Hindlimb muscle (tissue), 1 donor: ENCODE results near the gene RAF1. TPM values are rescaled to one million over a fixed set of nuclear protein-coding genes. Genes with fewer than 3 reads are reported as not detected.

Source experiments
- DNase-seq: peaks from one replicate; pipeline ENCODE4 v3.0.0-alpha.2; 2013
- polyA plus RNA-seq: library from polyadenylated mRNA; unstranded; fragments of 120-200 nt; gene quantifications from one replicate; pipeline ENCODE4 v1.2.1, GENCODE V29; 2013; ENCODE audit not compliant: insufficient read length

Gene RAF1
- polyA plus RNA-seq, 1 donor: 109 TPM

DNA sequence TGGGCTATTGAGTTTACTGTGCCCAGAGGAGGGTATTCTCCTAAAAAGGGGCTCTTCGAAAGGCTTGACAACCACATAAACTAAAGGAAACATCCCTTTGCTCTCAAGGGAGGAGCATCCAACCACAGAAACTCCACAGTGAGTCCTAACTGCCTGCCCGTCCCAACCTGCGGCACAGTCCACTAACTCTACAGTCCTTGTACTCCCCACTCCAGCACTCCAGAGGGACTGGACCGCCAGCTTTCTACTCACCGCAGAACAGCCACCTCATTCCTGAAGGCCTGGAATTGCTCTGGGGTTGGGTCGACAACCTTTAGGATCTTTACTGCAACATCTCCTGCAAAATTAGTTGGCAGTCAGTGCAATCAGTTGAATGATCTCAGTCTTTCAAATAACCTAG lies 72.5 kb downstream of the RAF1 start:
- no peak for DNase-seq

DNA sequence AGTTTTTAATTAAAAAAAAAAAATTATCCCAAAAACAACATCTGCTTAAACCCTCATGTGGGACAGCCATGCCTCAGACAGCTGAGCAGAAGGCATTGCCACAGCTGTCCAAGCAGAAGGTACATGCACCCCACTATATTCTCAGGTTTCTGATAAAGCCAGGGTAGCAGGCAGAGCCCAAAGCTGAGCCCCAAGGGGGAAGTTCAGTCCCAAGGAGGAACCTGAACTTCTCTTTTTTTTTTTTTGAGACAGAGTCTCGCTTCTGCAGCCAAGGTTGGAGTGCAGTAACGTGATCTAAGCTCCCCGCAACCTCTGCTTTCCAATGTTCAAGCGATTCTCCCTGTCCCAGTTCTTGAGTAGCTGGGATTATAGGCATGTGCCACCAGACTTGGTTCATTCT lies 73.8 kb downstream of the RAF1 start:
- no peak for DNase-seq

DNA sequence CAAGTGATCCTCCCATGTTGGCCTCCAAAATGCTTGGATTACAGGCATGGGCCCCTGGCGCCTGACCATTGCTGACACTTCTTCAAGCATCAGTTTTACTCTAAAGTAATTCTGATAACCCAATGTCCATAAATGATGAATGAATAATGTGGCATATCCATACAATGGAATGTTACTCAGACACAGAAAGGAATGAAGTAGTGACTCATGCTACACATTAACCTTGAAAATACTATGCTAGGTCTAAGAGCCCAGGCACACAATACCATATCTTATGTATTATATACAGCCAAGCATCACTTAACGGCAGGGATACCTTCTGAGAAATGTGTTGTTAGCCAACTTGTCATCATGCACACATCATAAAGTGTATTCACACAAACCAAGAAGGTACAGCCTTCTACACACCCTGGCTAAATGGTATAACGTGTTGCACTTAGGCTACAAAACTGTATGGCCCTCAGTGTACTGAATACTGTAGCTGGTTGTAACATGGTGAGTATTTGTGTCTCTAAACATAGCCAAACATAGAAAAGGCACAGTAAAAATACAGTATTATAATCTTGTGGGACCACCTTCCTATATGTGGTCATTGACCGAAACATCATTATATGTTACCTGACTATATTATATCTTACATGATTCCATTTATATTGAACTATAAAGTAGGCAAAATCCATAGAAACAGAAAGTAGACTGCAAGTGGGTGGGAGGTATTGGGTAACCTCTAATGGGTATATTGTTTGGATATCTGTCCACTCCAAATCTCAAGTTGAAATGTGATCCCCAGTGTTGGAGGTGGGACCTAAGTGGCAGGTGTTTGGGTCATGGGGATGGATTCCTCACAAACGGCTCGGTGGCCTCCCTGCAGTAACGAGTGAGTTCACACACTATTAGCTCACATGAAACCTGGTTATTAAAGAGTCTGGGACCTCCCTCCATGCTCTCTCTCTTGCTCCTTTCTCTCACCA lies 75.6 kb downstream of the RAF1 start:
- no peak for DNase-seq

DNA sequence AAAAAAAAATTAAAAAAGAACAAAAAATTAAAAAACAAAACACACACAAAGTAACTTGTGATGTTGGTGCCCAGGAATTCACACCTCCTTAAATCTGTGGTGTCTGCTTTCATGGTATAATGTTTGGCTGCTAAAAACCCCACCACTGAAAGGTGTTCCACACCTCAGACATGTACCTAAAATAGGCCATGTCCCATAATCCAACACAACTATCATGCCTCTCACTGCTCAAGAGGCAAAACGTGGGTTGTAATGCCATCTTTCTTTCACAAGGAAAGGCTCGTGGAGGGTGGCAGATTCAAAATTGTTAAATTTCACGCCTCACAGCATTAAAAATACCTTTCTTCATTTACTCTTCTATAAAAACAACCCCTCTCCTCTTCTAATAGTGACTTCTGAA lies 77.5 kb downstream of the RAF1 start:
- DNase-seq: no peak

DNA sequence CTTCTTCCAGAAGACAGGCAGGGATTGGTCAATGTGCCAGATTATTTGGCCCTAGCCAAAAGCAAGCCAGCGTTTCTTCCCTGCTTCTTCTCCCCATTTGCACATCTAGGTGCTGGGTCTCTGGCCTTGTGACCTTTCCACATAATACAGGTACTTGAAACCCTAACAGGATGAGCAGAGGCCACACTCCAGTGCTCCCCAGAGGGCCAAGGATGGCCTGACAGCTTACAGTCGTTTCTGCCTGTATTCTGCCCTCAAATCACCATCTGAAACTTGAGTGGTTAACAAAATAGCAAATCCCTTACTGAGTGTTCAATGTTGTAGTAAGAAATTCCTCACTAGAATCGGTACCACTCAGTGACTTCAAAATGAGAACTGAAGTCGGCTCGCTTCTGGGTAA lies 77.9 kb downstream of the RAF1 start:
- DNase-seq: no peak

DNA sequence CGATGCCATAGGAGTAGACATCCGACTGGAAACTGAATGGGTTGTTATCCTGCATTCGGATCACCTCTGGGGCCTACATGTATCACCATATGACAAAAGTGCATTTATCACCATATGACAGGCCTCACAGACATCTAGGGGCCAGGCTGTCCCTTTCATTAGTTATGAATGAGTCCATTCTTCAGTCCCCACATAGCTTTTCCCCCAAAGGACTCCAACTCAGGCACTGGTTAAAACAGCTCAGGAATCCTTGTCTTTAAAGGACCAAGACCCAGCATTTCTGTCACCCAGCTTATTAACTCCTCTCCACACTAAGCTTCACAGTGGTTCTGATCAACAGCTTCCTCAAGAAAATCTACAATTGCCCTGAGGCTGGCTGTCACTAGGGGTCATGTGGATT lies 78.7 kb downstream of the RAF1 start:
- DNase-seq: no peak

DNA sequence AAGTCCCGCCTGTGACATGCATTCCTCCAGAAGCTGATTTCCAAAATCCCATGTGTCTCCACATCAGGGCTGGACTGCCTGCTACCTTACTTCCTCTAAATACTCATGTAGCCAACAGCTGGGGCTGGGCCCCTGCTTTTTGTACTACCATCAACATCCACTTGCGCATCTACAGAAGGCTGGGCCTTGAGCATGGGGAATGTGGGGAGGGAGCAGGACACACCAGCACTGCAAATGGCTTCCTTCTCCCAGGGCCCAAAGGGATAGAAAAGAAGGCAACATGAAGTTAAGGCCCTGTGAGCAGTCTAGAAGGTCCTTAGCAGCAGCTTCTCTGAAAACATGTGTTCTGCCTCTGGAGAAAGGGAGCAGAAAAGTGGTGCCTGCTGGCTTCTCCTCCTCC lies 79.8 kb downstream of the RAF1 start:
- DNase-seq: no peak

DNA sequence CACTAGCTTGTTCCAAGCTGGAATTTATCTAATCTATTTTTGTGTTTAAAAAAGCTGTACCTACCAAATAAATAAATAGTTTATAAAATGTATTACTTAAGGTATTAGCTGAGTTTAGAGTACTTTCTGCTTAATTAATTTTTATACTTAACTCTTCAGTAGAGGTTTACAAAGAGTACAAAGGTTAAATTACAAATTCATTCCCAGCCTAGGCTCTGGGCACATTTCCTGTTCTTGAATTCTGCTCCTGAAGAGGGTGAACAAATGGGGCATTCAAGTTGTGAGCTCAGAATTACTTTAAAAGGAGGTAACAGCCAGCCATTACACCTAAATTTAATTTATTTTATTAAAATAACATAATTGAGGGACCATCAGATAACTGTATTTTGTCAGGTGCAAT lies 80.6 kb downstream of the RAF1 start:
- DNase-seq: no peak

DNA sequence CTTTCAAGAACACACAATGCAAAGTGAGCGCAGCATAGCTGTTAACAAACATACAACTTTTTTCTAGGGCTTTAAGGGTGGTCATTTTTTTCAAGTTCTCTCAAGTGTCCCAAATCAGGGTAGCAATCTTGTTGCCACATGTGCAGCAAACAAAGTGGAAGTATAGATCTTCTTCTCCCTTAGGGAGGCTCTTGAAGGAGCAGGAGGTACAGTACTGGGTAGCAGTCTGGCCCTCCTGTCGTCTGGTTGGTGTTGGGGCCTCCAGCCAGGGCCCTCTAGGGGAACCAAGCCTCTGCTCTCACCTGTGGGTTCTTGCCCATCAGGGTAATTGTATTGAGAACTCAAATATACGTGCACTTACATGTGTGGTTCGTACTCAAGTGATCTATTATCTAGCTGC lies 81.2 kb downstream of the RAF1 start:
- no peak for DNase-seq

DNA sequence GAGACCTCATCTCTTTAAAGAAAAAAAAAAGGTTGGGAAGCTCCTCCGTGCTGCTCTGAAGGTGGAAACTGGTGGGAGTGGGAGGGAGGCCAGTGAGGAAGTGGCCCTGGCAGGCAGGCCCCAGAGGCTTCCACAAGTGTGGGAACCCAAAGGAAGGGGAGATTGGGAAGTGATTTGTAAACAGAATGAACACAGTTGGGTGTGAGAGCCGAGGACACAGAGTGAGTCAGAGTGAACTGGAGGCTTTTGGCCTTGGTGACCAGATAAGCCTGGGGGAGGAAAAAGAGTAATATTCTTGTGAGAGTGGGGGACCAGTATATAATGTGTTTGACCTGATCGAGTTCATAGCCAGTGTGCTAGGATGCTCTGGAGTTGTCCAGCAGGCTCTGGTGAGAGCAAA lies 84.0 kb downstream of the RAF1 start:
- no peak for DNase-seq

DNA sequence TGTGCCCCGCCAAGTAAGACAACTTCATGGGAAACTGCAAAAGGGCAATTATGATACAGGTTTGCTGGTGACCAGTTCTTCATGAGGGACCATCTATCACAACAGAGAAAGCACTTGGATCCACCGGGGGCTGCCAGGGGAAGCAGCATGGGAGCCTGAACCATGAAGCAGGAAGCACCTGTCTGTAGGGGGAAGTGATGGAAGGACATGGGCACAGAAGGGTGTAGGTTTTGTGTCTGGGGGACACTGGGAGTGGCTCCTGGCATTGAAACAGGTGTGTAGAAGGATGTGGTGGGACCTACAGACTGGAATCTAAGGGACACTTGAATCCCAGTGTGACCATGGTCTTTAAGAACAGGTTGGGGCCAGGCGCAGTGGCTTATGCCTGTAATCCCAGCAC lies 84.5 kb downstream of the RAF1 start:
- no peak for DNase-seq

DNA sequence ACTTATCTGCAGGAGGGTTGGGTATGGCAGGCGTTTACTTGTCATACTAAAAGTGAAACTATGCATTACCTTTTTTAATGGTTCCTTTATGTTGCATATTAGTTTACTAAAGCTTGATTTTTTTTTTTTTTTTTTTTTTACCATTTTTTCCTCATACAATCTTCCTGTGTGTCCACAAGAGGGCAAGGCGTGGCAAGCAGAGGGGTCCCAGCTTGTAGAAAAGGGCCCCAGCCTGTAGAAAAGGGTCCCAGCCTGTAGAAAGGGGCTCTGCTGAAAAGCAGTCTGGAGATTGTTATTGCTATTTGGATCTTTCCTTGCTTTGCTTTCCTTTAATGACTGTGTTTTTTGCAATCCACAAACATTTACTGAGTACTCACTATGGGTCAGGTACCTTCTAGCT lies 85.2 kb downstream of the RAF1 start:
- DNase-seq: no peak

DNA sequence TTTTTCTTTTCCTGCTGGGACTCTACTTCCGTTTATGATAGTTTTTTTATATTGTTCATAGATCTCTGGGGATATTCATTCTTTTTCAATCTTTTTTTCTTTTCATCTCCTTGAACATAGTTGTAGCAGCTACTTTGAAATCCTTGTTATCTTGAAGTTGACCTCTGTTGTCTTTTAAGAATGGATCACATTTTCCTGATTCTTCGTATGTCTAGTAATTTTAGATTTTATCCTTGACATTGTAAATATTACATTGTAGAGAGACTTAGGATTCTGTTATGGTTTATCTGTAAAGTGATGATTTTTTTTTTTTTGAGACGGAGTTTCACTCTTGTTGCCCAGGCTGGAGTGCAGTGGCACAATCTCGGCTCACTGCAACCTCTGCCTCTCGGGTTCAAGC lies 86.5 kb downstream of the RAF1 start:
- no peak for DNase-seq

DNA sequence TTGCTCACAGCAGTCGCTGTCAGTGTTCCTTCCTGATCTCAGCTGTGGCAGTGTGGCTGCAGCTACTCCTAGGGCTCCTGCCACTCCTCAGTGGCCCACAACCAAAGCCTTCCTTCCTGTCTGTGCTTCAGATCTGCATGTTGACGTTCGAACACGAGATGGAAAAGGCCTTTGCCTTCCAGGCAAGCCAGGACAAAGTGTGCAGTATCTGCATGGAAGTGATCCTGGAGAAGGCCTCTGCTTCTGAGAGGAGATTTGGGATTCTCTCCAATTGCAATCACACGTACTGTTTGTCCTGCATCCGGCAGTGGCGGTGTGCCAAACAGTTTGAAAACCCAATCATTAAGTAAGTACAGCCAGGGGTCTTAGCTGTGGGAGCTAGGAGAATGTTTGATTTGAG lies 89.3 kb downstream of the RAF1 start:
- no peak for DNase-seq

DNA sequence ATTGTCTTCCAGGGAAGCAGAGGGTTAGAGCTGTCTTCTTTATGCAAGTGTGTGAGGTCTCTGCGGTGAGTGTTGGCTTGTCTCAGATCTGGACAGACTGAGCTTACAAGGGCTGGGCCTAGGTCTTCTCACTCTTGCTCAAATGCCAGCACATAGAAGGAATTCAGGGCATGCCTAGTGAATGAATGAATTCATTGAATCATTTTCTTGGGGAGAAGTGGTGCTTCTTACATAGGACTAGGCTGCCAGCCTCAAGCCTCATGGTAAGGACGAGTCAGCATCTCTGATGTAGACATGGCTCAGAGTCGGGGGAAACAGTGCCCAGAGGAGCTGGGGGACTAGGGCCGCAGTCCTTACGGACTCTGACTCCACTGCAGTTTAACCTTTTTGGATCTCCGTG lies 89.8 kb downstream of the RAF1 start:
- no peak for DNase-seq

DNA sequence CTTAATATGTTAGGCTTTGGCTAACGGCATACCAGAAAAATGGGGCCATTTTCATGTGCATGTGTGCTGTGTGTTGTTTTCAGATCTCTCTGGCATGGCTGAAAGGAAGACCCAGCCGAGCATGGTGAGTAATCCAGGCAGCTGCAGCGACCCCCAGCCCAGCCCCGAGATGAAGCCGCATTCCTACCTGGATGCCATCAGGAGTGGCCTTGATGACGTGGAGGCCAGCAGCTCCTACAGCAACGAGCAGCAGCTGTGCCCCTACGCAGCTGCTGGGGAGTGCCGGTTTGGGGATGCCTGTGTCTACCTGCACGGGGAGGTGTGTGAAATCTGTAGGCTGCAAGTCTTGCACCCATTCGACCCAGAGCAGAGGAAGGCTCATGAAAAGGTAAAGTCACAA lies 91.9 kb downstream of the RAF1 start:
- no peak for DNase-seq

DNA sequence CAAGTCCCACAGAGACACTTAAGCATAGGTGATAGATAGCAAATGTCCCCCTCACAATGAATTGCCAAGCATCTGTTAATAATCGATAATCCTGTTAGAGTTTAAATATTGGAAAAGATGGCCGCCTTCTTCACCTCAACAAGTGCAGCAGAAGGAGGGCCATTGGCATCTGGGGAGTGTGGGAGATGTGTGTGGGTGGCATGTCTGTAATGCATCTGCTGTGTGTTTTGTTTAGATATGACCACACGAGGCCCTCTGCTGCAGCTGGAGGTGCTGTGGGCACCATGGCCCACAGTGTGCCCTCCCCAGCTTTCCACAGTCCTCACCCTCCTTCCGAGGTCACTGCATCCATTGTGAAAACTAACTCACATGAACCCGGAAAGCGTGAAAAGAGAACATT lies 94.1 kb downstream of the RAF1 start:
- DNase-seq: no peak

DNA sequence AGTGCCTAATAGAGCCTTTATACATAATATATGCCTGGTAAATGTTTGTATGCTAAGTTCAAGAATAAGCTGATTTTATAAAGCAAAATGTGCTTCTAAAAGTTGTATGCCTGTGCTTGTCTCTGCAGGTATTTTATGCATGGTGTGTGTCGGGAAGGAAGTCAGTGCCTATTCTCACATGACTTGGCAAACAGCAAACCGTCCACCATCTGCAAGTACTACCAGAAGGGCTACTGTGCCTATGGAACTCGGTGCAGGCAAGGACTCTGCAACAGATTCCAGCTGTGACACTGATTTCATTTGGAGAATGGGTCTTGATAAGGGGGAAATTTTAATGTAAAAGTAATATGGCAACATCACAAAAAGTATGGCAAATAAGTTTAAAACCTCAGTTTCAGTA lies 95.2 kb downstream of the RAF1 start:
- no peak for DNase-seq

DNA sequence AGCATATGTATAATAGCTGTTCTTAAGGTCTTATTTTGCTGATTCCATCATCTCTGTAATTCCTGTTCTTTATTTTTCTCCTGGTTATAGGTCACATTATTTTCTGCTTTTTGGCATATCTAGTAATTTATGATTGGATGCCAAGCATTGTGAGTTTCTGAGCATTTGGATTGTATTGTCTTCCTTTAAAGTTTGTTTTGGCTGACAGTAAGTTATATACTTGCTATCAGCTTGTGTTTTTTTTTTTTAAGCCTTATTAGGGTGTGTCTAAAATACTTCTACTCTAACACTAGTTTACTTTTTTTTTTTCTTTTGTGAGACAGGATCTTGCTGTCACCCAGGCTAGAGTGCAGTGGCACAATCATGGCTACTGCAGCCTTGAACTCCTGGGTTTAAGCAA lies 96.9 kb downstream of the RAF1 start:
- no peak for DNase-seq

DNA sequence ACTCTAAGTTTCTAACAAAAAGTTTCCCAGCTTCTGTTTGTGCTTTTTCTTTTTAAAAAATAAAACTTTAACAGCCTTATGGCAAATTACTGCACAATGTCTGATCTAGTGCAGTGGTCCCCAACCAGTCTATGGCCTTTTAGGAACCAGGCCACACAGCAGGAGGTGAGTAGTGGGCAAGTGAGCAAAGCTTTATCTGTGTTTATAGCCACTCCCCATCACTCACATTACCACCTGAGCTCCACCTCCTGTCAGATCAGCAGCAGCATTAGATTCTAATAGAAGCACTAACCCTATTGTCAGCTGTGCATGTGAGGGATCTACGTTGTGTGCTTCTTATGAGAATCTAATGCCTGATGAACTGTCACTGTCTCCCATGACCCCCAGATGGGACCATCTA lies 101.5 kb downstream of the RAF1 start:
- no peak for DNase-seq

DNA sequence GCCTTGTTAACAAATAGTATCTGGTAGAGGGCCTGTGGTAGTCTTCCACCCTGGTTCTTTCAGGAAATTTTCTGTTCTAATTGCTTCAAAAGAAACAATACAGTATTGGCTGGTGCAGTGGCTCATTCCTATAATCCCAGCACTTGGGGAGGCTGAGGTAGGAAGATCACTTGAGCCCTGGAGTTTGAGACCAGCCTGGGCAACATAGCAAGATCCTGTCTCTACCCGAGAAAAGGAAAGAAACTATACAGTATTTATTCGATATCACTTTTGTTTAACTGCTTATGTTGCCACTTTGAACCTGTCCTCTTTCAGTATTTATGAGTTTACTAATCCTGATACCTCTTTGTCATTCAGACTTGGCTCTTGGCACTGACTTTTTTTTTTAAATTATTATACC lies 102.5 kb downstream of the RAF1 start:
- no peak for DNase-seq

DNA sequence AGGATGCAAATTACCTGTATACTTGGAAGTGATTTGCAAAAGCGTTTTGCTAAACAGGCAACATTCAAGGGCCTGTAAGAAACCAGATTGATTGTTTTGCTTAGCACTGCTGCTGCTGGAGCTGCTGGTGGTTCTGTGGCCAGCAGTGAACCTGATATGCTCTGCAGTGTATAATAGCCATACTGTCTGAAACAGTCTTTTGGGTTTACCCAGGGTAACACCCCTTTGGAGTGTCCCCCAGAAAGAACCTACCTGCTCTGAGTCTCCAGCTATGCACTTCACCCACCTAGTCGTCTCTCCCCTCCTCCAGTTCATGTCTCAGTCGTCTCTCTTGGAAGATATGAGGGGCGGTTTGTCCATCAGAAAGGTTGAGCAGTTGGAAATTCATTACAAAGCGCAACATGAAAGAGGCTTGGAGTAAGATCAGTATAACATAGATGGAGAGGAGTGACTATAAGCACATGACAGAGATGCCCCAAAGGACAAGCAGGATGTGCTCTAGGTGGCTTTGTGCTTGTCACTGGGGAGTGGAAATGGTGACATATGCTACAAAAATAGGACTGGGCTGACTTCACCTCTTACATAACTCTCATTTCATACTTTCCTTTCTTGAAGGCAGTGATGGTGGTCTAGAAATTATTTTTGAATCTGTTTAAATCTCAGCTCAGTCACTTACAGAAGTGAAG lies 103.3 kb downstream of the RAF1 start:
- no peak for DNase-seq

DNA sequence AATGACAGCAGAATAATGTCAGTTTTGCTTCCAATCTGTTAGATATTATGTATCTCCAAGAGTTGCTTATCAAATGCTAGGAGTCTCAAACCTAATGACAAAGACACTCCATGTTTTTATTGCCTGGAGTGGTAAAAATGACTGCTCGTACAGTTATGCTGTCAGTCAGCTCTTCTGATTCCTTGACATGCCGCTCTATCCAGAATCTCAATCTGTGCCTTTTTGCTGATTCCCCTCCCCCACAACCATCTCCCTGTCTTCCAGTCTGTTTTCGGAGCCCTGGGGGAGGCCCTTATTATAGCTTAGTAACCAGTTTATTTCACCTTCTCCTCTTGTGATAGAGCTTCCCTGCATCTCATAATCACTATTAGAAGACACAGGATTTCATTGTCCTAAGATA lies 104.4 kb downstream of the RAF1 start:
- no peak for DNase-seq

DNA sequence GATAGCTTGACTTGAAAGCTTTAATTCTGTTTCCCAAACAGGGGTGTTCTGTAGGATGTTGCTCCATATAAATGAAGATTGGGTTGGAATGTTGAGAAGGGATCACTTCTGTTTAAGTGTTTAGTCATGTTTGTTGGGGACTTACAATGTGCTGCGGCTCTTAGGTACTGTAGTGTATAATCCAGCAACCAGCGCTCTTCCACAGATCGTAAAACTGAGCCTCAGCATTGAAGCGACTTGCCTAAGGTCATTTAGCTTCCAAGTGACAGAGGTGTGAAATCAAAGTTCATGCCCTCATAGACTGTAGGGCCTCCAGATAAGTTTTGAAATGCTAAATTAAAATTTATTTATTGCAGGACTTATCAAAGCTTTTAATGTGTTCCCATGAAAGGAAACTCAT lies 105.2 kb downstream of the RAF1 start:
- DNase-seq: no peak
